ENCODE measurements around the gene DTX1.

The DTX1 gene

GRCh38 chr12:113071135-113072112 is 14.9 kb downstream of the DTX1 start:
- no peak for DNase-seq

DNA sequence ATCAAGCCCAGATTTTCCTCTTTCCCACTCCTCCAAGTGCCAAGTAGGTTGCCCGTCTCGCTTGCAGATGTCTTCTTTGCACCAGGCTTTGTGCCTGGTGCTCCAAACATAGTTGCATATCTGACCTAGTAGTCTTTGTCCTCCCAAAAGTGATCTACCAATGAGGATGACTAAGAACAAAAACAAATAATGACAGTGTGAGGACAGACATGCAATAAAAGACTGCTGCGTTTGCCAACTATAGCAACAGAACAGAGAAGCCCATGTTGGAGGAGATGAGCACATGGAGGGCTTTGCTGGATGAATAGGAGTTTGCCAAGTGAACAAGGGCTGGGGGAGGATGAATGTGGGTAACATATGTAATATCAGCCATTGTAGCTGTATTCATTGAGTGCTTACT is 15.6 kb downstream of the DTX1 start:
- DNase-seq: no peak

DNA sequence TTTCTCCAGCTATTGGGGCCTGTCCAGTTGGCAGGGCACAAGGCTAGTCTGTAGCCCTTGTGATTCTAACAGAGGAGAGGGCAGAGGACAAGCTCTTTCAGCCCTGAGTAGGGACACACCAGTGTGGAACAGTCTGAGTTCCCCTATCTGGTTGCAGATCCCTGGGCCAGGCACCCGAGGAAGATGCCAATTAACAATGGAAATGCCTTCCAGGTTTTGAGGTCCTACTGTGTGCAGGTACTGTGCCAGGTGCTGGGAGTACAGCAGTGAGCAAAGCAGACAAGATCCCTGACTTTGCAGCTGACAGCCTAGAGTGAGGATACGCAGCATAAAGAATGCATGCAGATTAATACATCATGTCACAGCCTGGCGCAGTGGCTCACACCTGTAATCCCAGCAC is 17.1 kb downstream of the DTX1 start:
- DNase-seq: no peak

- peak; percentile 17 for DNase-seq
Observed at GRCh38 chr12:113075137-113075683, 18.7 kb downstream of the DTX1 start.

DNA sequence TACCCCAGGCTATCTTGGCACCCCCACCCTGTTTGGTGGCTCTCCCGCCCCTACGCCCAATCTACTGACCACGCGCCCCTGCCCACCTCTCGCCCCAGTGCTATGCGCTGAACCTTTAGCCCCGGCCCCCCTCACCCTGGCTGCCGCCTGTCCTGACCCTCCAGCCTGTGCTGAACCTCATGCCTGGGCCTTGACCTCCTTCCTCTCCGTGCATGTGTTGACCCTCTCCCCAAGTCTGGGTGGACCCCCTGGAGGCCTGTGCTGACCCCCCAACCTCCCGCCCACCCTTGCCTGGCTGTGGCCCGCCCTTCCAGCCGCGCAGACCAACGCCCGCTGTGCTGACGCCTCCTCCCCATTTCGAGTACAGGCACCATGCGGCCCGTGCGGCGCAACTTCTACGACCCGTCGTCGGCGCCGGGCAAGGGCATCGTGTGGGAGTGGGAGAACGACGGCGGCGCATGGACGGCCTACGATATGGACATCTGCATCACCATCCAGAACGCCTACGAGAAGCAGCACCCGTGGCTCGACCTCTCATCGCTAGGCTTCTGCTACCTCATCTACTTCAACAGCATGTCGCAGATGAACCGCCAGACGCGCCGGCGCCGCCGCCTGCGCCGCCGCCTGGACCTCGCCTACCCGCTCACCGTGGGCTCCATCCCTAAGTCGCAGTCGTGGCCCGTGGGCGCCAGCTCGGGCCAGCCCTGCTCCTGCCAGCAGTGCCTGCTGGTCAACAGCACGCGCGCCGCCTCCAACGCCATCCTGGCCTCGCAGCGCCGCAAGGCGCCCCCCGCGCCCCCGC is 20.7 kb downstream of the DTX1 start:
- DNase-seq: no peak

DNA sequence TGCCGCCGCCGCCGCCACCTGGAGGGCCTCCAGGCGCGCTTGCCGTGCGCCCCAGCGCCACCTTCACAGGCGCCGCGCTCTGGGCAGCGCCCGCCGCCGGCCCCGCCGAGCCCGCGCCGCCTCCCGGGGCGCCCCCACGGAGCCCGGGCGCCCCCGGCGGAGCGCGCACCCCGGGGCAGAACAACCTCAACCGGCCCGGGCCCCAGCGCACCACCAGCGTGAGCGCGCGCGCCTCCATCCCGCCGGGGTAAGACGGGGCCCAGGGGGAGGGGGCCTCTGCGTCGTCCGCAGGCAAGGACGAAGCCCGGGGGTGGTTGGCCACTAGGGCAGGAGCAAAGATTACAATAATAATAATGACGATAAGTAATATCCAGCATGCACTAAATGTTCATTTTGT is 21.3 kb downstream of the DTX1 start:
- no peak for DNase-seq

- no peak for DNase-seq
Observed at GRCh38 chr12:113081873-113082272, 25.3 kb downstream of the DTX1 start.

- DNase-seq: no peak
Observed at GRCh38 chr12:113082486-113083148, 26.1 kb downstream of the DTX1 start.

DNA sequence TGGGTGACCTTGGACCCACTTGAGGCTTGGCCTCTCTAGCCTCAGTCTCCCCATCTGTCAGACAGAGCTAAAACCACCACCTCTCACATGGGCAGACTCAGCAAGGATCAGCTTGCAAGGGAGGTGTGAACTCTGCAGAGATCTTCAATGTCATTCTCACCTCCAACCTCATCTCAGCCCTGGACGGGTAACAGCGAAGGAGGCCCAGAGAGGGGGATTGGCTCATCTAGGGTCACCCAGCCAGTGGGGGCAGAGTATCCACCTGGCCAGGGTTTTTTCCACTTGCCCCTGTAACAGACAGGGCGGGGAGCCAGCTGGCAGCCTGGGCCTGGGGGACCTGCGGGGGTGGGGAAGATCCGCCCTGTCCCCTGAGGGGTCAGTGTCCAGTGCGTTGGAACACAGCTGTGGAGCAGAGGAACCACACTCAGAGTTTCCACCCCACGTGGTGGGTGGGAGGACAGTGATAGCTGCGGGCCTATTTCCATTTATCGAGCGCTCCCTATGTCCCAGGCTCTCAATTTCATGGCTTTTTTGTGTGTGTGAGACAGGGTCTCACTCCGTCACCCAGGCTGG is 27.4 kb downstream of the DTX1 start:
- DNase-seq: no peak

DNA sequence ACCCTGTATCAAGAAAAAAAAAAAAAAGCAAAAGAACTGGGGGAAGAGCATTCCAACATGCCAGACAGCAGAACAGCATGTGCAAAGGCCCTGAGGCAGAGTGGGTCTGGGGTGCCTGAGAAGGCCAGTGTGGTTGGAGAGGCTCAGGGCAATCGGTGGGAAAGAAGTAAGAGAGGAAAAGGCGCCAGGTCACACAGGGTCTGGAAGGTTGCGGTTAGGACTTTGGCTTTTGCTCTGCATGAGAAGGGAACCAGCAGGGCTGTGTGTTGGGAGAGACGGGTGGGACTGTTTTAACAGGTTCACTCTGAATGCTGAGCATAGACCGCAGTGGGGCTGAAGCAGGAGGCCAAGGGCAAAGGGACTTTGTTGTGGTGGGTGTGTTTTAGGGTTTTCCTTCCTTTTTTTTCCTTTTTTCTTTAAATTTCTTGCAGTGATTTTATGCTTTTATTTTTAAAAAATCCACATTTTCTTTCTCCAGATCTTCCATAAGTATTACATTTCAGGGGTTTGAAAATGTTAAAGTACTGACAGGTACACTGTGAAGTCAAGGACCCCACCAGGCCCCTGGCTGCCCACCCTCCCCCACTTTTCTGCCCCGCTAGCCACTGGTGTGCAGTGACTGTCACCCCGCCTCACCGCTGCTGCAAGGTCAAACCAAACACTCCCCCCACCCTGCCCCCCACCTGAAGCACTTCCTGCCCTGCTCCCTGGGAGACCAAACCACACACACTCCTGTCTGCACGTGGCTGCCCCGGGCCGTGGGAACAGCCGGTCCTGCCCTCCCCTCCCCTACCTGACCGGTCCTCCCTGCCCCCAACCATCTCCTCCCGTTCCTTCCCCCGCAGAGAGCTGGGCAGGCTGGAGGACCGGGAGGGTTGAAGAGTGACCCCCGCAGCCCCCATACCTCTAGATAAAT is 30.0 kb downstream of the DTX1 start:
- peak; percentile 50 for DNase-seq

- DNase-seq: no peak
Observed at GRCh38 chr12:113087193-113087592, 30.7 kb downstream of the DTX1 start.

DNA sequence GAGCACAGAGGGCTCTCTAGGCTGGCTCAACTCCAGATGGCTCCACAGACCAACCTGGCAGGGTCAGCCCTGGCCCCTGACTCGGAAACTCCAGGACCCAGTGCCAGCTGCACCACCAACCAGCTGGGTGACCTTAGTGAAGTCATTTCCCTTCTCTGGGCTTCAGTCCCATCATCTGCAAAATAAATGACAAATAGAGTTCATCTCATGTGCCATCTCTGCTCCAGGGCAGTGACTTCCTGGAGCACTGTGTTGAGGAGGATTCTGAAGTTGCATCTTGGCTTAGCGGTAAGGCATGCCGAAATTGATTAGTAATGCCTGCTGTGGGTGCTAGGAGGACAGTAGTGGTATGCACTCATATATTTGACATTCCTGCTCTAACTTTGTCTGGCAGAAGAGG is 31.5 kb downstream of the DTX1 start:
- peak; percentile 12 for DNase-seq

GRCh38 chr12:113088971-113089756 is 32.6 kb downstream of the DTX1 start:
- peak; percentile 68 for DNase-seq

DNA sequence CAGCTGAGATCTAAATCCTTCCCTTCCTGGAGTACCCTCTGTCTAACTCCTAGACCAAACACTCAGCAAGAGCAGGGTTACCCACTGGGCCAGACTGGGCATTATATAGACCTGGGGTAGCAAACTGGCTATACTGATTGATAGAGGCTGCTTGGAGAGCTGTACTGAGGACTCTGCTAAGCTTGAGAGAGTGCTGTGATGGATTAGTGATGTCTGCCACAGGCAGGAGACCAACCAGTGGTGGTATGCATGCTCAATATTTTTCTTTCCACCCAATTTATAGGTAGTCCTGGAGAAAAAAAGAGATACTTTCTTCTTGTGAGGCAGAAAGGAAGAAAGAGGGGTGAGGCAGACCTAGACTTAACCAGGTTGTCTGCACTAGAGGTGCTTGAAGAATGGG is 33.3 kb downstream of the DTX1 start:
- no peak for DNase-seq

- no peak for DNase-seq
Observed at GRCh38 chr12:113090740-113091139, 34.2 kb downstream of the DTX1 start.

- no peak for DNase-seq
Observed at GRCh38 chr12:113091506-113091905, 35.0 kb downstream of the DTX1 start.

- no peak for DNase-seq
Observed at GRCh38 chr12:113092607-113093408, 36.3 kb downstream of the DTX1 start.

DNA sequence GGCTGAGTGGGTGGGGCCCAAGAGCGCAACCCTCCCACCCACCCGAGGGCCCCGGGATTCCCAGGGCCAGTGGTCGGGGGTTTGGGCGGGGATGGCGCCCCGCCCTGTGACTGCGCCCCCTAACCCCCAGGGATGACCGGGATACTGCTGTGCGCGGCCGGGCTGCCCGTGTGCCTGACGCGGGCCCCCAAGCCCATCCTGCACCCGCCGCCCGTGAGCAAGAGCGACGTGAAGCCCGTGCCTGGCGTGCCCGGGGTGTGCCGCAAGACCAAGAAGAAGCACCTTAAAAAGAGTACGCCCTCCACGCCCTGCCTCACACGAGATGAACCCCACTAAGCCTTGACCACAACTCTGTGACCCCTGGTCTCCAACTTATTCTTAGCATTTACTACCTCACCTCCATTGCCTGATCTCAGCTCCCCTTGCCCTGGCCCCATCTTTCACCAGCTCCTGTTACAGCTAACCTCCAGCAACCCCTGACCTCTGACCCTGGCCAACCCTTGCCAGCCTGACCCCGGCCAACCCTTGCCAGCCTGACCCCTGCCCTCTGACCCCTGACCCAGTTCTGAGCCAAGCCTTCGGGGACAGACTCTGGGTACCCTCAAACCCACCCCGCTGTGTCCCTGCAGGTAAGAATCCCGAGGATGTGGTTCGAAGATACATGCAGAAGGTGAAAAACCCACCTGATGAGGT is 37.0 kb downstream of the DTX1 start:
- no peak for DNase-seq

DNA sequence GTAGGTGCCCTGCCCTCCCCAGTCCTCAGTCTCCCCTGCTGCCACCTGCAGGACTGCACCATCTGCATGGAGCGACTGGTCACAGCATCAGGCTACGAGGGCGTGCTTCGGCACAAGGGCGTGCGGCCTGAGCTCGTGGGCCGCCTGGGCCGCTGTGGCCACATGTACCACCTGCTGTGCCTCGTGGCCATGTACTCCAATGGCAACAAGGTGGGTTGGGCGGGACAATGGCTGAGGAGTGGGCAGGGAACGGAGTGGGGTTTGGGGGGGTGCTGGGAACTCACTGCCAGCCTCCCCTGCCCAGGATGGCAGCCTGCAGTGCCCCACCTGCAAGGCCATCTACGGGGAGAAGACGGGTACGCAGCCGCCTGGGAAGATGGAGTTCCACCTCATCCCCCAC is 38.2 kb downstream of the DTX1 start:
- DNase-seq: no peak
